Smooth muscle cell (in vitro differentiated cells): Measurements from ENCODE around the gene STAT6. TPM values are rescaled to one million over a fixed set of nuclear protein-coding genes. Genes with fewer than 3 reads are reported as not detected.

Experiments used
- DNase-seq: peaks from one replicate; lab custom pipeline; 2025; ENCODE audit not compliant: unreplicated experiment; lab: John Stamatoyannopoulos, UW
- H2AFZ ChIP-seq: fragments of 200-600 bp; sonication (generic); 2 replicates; pipeline ENCODE4 v1.6.0; 2016; ENCODE audit warnings: antibody characterized with exemption, low read depth, mild to moderate bottlenecking
- H3F3A ChIP-seq: fragments of 200-600 bp; sonication (generic); 2 replicates; pipeline ENCODE4 v1.6.0; 2017; ENCODE audit warnings: antibody characterized with exemption, low read depth
- H3K27ac ChIP-seq: fragments of 200-600 bp; sonication (generic); 2 replicates; pipeline ENCODE4 v1.5.1; 2016; ENCODE audit warnings: low read depth, mild to moderate bottlenecking
- H3K27me3 ChIP-seq: fragments of 200-600 bp; sonication (generic); 2 replicates; pipeline ENCODE4 v1.6.1; 2016; ENCODE audit warnings: low read depth, mild to moderate bottlenecking
- H3K36me3 ChIP-seq: fragments of 200-600 bp; sonication (generic); 2 replicates; pipeline ENCODE4 v1.5.1; 2016; ENCODE audit warnings: low read depth
- H3K4me1 ChIP-seq: fragments of 200-600 bp; sonication (generic); 2 replicates; pipeline ENCODE4 v1.5.1; 2016; ENCODE audit warnings: low read depth
- H3K4me2 ChIP-seq: fragments of 200-600 bp; sonication (generic); 2 replicates; pipeline ENCODE4 v1.6.0; 2016; ENCODE audit warnings: mild to moderate bottlenecking
- H3K4me3 ChIP-seq: fragments of 200-600 bp; sonication (generic); 2 replicates; pipeline ENCODE4 v1.5.1; 2016; ENCODE audit warnings: mild to moderate bottlenecking
- H3K79me2 ChIP-seq: fragments of 200-600 bp; sonication (generic); 2 replicates; pipeline ENCODE4 v1.6.0; 2016; ENCODE audit warnings: low read depth, mild to moderate bottlenecking
- H3K9ac ChIP-seq: fragments of 200-600 bp; sonication (generic); 2 replicates; pipeline ENCODE4 v1.6.0; 2016; ENCODE audit warnings: low read depth
- H3K9me3 ChIP-seq: fragments of 200-600 bp; sonication (generic); replicated peaks from 2 replicates; pipeline ENCODE4 v1.5.1; 2016; ENCODE audit warnings: low read depth
- H4K20me1 ChIP-seq: fragments of 200-600 bp; sonication (generic); 2 replicates; pipeline ENCODE4 v1.6.0; 2016; ENCODE audit warnings: low read depth
- WGBS: methylation state at CpG from one replicate; pipeline ENCODE4 v1.1.7; 2016; ENCODE audit warnings: low lambda C conversion rate; 5-methylcytosine and 5-hydroxymethylcytosine counted together
- polyA plus RNA-seq: library from polyadenylated mRNA; unstranded; fragments of >200 nt; fragmentation: Nextera tagmentation; extraction: Ambion mirVana; gene quantifications from 2 replicates; pipeline ENCODE4 v1.2.1, GENCODE V29; 2016
- total RNA-seq: library from RNA; depleted of rRNA; stranded (reverse); fragments of >200 nt; gene quantifications from 2 replicates; pipeline ENCODE4 v1.2.3, GENCODE V29; 2014
- TF ChIP-seq, protein P1 (sequence below): fragments of 200-600 bp; sonication (generic); IDR thresholded peaks from 2 replicates; pipeline ENCODE4 v1.5.1; 2017; ENCODE audit warnings: borderline replicate concordance, mild to moderate bottlenecking, antibody characterized with exemption; ENCODE audit not compliant: insufficient read depth, poor library complexity, severe bottlenecking

Gene STAT6
- total and polyA plus RNA-seq, 2 experiments from 2014 or later, result 38.7 to 39.1 TPM

DNA sequence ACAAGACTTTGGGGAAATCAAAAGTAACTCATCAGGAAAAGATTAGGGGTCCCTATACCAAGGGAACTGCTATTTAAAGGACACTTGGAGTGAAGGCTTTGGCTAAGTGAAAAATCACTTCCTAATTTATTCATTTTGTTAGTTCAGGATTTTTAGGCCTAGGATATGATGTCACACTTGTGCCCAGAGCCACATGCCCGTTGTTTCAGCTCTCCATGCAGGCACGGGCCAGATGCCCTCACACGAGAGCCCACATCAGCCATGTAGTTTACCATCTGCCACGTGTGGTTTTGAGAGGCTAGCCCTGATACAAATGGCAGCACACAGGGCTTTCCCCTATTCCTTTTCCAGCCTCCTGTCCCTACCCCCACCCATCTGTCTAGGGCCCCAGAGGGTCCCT is 48.1 kb upstream of the STAT6 start:
- DNase-seq, result no peak
- H3F3A ChIP-seq, result peaks cover 2% of the 10 kb centered on the region
- no peak overlapping the region for H3K4me2 ChIP-seq
- H3K79me2 ChIP-seq, result peaks cover 7% of the 10 kb centered on the region
- no peak overlapping the region for H3K9ac ChIP-seq
- TF ChIP-seq, protein P1, sequence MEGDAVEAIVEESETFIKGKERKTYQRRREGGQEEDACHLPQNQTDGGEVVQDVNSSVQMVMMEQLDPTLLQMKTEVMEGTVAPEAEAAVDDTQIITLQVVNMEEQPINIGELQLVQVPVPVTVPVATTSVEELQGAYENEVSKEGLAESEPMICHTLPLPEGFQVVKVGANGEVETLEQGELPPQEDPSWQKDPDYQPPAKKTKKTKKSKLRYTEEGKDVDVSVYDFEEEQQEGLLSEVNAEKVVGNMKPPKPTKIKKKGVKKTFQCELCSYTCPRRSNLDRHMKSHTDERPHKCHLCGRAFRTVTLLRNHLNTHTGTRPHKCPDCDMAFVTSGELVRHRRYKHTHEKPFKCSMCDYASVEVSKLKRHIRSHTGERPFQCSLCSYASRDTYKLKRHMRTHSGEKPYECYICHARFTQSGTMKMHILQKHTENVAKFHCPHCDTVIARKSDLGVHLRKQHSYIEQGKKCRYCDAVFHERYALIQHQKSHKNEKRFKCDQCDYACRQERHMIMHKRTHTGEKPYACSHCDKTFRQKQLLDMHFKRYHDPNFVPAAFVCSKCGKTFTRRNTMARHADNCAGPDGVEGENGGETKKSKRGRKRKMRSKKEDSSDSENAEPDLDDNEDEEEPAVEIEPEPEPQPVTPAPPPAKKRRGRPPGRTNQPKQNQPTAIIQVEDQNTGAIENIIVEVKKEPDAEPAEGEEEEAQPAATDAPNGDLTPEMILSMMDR, result no peak
- H3K27ac ChIP-seq, result no peak overlapping the region
- peaks cover 10% of the 10 kb centered on the region for H3K36me3 ChIP-seq
- H3K4me1 ChIP-seq, result no peaks in the 10 kb centered on the region
- no peak overlapping the region for H2AFZ ChIP-seq
- H3K4me3 ChIP-seq, result no peak overlapping the region
- peaks cover 91% of the 10 kb centered on the region for H4K20me1 ChIP-seq
- no peaks in the 10 kb centered on the region for H3K27me3 ChIP-seq
- no peaks in the 10 kb centered on the region for H3K9me3 ChIP-seq
- 94% methylated on average over 4 of the region's 4 CpGs for WGBS

- H3K27ac ChIP-seq, result no peak overlapping the region
- 95% methylated on average over 4 of the region's 4 CpGs for WGBS
These were observed 47.5 kb upstream of the STAT6 start for GRCh38 chr12:57158665-57159064.

DNA sequence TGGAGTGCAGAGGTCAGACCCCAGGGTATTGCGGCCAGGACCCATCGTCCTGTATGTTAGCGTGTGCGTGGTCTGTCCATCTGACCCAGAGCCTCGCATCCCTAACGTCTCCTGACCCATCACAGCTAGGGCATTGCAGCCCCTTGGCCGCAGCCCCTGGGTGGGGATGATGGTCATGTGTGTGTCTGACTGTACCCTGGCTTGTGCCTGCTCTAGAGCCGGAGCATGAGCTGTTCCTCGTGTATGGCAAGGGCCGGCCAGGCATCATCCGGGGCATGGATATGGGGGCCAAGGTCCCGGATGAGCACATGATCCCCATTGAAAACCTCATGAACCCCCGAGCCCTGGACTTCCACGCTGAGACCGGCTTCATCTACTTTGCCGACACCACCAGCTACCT is 47.0 kb upstream of the STAT6 start:
- WGBS, result 96% methylated on average over 16 of the region's 16 CpGs
- H3K4me1 ChIP-seq, result no peaks in the 10 kb centered on the region
- no peak overlapping the region for H3K9ac ChIP-seq
- H3K36me3 ChIP-seq, result peaks cover 6% of the 10 kb centered on the region
- no peak overlapping the region for H3K27ac ChIP-seq
- peaks cover 96% of the 10 kb centered on the region for H4K20me1 ChIP-seq
- H3K27me3 ChIP-seq, result no peaks in the 10 kb centered on the region
- H3K79me2 ChIP-seq, result peaks cover 5% of the 10 kb centered on the region
- no peak overlapping the region for H3K4me2 ChIP-seq
- H2AFZ ChIP-seq, result no peak overlapping the region
- no peak overlapping the region for H3K4me3 ChIP-seq
- TF ChIP-seq, protein P1, result no peak
- no peaks in the 10 kb centered on the region for H3F3A ChIP-seq
- H3K9me3 ChIP-seq, result no peaks in the 10 kb centered on the region
- DNase-seq, result no peak

More at GRCh38 chr12:57158665-57159064, 47.5 kb upstream of the STAT6 start:
- Histone ChIP-seq H3K4me1 (no peaks in the 10 kb centered on the region), H3K9ac (no peak overlapping the region), H3K36me3 (peaks cover 7% of the 10 kb centered on the region), H3F3A (no peaks in the 10 kb centered on the region), H3K79me2 (peaks cover 5% of the 10 kb centered on the region), H3K27me3 (no peaks in the 10 kb centered on the region), H3K4me3 (no peak overlapping the region), H4K20me1 (peaks cover 93% of the 10 kb centered on the region), H2AFZ (no peak overlapping the region), H3K9me3 (no peaks in the 10 kb centered on the region), H3K4me2 (no peak overlapping the region)
- TF ChIP-seq, protein P1, result no peak
- DNase-seq, result no peak

- H3K27me3 ChIP-seq, result no peaks in the 10 kb centered on the region
- peaks cover 96% of the 10 kb centered on the region for H4K20me1 ChIP-seq
- H3K4me3 ChIP-seq, result no peak overlapping the region
- DNase-seq, result no peak
- H3K4me1 ChIP-seq, result no peaks in the 10 kb centered on the region
- H3K27ac ChIP-seq, result no peak overlapping the region
- H3K4me2 ChIP-seq, result no peak overlapping the region
- no peaks in the 10 kb centered on the region for H3F3A ChIP-seq
- 98% methylated on average over 5 of the region's 5 CpGs for WGBS
- H3K36me3 ChIP-seq, result peaks cover 6% of the 10 kb centered on the region
- H3K9me3 ChIP-seq, result no peaks in the 10 kb centered on the region
- H3K9ac ChIP-seq, result no peak overlapping the region
- no peak overlapping the region for H2AFZ ChIP-seq
- TF ChIP-seq, protein P1, result no peak
- H3K79me2 ChIP-seq, result peaks cover 5% of the 10 kb centered on the region
These were observed 46.5 kb upstream of the STAT6 start for GRCh38 chr12:57157588-57158173.
